ENCODE results near the gene HS6ST3.

Gene HS6ST3

GRCh38 chr13:96806746-96807145, 716.8 kb downstream of the HS6ST3 start:
- no peak for DNase-seq

DNA sequence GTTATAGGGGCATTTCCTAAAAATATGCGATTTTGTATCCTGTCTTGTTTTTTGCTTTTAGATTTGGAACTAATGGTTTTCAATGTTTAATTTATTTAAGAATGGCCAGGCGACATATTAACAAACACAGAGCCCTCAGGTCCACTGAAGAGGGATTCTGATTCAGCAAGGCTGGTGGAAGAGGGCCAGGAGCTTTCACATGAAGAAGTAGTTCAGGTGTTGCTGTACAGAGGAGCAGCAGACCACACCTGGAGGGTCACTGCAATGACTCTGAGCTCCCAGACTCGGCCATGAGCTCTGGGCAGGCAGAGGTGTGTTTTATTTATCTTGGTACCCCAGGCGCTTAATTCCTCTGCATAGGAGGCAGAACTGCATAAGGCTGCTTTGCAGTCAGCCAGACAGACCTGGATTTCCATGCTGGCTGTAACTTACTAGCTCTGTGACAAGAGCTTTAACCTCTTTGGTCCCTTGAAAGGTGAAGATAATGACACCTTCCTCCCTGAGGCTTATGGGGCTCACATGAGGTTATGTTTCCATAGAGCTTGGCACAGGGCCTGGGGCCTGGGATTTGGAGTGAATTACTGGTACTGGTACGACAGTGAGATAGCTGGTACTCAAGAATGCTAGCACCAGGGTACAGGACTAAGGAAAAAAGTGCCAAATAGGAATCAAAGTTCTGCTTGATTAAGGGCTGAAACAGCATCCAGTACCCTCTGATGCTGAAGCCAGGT, 719.6 kb downstream of the HS6ST3 start:
- DNase-seq: no peak

- DNase-seq: no peak
Observed at GRCh38 chr13:96810104-96810503, 720.2 kb downstream of the HS6ST3 start.

DNA sequence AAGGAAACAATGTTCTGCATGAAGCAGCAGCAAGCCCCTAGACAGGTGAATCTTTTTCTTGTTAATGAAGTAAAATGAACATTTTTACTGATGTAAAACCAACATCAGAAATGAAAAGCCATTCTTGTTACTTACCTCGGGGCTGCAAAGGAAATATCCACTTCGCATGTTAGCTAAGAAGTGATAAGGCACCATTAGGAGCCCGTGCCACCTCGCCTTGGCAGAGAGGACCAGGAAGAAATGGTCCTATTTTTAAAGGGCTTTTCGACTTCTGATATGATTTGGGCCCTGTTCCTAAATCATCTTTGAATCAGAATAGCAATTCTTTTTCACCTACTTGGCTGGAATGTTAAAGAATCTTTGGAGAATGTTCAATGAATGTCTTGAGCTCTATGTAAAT, 721.1 kb downstream of the HS6ST3 start:
- no peak for DNase-seq

- no peak for DNase-seq
Observed at GRCh38 chr13:96816261-96816660, 726.4 kb downstream of the HS6ST3 start.

- no peak for DNase-seq
Observed at GRCh38 chr13:96816874-96817273, 727.0 kb downstream of the HS6ST3 start.

GRCh38 chr13:96817336-96817941, 727.5 kb downstream of the HS6ST3 start:
- DNase-seq: no peak

- DNase-seq: no peak
Observed at GRCh38 chr13:96819375-96819774, 729.5 kb downstream of the HS6ST3 start.

- DNase-seq: no peak
Observed at GRCh38 chr13:96821381-96821780, 731.5 kb downstream of the HS6ST3 start.

GRCh38 chr13:96821971-96822370, 732.1 kb downstream of the HS6ST3 start:
- DNase-seq: no peak

DNA sequence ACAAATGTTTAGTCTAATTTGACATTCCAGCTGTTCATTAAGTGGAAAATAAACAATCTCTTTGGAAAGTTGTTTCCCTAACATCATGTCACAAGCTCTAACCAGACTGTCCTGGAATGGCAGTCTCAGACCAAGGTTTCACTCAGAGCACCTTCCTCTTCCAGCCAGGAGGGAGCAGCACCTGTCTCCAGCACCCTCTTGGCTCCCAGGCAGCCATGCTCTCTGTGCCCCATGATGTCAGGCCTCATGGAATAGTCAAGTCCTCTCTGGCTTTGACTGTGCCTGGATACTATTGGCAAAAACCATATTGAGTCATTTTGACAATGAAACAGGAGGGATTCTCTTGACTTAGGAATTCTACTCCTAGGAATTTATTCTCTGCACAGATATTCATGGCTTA, 733.0 kb downstream of the HS6ST3 start:
- DNase-seq: no peak

DNA sequence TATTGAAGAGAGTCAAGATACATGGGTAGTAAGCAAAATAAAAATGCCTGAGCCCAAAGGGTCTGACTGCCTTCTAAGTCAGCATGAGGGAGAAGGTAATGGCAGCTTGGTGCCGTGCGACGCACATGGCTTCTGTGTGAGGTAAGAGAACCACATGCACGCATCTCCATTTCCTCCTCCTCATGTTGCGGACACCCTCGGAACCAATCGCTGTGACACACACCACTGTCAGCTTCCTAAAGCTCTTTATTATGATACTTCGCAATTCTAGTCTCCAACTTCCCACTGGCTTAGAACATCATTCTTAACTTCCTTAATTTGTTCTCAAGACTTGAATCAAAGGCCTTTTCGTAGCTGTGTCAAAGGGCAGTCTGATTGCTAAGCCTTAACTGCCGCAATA, 734.2 kb downstream of the HS6ST3 start:
- DNase-seq: no peak

GRCh38 chr13:96825653-96826052, 735.7 kb downstream of the HS6ST3 start:
- DNase-seq: no peak

- DNase-seq: no peak
Observed at GRCh38 chr13:96834626-96835025, 744.7 kb downstream of the HS6ST3 start.

DNA sequence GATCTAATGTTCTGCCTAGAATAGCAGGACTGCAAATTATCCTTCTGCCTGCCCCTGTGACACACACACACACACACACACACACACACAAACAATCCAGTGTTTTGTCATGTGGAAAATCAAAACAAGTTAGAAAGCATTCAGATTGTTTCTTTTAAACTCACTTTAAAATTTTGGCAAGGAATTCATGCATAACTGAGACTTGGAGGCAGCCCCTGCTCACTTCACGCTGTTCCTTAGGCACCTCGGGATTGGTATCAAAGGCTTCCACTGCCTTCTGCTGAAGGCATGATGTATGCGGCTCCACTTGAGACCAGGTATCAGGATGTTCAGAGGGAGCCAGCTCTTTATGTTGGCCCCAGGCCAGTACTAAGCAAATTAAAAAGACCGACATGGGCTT, 745.6 kb downstream of the HS6ST3 start:
- DNase-seq: no peak

DNA sequence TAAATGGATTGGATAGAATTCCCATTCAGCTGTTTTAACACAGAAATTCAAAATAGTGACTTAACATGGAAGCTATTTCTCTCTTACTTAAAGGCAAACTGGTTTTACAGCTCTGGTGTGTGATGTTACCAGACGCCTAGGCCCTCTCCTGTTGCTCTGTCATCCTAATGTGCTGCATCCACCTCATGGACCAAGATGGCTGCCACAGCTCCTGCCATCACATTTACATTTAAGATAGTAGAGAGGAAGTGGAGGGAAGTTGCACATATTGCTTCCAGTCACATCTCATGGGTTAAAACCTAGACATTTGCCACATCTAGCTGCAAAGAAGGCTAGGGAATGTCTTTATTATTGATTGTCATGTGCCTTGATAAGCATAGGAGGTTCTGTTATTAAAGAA, 746.8 kb downstream of the HS6ST3 start:
- DNase-seq: no peak

- no peak for DNase-seq
Observed at GRCh38 chr13:96837809-96838208, 747.9 kb downstream of the HS6ST3 start.

DNA sequence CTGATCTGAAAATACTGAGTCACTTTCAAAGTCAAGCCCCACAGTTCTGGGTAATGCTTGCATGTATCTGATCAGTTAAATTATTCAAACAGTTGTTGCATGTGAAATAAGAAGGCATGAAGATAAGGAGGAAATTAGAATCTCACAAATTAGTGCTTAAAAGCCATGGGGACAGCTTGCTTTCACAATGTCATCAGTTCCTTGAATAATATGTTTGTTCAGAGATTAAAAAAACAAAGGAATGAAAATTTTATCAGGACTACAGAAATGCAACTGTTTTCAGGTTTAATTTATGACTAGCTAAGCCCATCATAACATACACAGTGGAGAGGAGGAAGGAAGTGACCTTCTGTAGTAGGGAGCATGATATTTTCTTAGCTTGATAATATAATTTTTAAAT, 754.3 kb downstream of the HS6ST3 start:
- DNase-seq: no peak

DNA sequence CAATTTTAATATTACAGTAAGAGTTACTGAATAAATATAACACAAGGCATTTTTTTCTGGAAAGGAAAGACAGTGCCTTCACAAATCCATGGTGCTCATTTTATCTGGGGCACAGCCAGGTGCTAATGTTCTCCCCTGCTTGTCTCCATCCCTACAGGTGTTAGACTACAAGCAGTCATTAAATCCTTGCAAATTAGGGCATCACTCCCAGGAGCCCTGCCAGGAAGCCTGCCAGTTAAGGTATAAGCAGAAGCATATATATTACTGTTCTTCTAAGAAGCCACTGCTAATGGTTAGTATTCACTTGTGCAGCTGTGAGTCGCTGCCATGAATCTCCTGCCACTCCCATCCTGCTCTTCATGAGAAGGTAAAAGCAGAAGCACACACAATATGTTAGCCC, 754.7 kb downstream of the HS6ST3 start:
- DNase-seq: no peak

DNA sequence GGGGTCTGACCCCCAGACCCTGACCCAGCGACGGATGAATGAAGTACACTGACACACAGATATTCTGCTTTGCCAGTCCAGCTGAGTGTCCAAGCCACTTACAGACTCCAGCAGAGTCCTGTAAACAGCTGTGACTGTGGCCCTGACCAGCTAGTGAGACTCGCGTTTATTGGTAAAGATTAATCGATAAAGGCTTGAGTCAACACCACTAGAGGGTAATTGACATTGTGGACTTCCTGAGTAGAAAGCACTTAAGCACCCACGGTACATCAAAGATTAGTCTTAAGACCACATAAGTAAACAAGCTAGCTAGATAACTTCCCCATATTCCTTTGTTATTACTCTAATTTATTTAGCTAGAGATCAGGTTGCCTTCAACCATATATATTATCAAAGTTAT, 758.4 kb downstream of the HS6ST3 start:
- no peak for DNase-seq

GRCh38 chr13:96849091-96849490, 759.2 kb downstream of the HS6ST3 start:
- no peak for DNase-seq

- DNase-seq: no peak
Observed at GRCh38 chr13:96850538-96851145, 760.7 kb downstream of the HS6ST3 start.

- DNase-seq: no peak
Observed at GRCh38 chr13:96851856-96852445, 762.0 kb downstream of the HS6ST3 start.

Measured in KG1 (cell line).